Measurements from ENCODE around the gene PGAP2.
A peak's percentile ranks its signal among the peaks of the same experiment; 100 is the strongest.
"Not testable (repeated sequence)": the region's sequence is repeated elsewhere in the genome, so short reads cannot be mapped to it uniquely, and the experiment has no call there.

The PGAP2 gene

DNA sequence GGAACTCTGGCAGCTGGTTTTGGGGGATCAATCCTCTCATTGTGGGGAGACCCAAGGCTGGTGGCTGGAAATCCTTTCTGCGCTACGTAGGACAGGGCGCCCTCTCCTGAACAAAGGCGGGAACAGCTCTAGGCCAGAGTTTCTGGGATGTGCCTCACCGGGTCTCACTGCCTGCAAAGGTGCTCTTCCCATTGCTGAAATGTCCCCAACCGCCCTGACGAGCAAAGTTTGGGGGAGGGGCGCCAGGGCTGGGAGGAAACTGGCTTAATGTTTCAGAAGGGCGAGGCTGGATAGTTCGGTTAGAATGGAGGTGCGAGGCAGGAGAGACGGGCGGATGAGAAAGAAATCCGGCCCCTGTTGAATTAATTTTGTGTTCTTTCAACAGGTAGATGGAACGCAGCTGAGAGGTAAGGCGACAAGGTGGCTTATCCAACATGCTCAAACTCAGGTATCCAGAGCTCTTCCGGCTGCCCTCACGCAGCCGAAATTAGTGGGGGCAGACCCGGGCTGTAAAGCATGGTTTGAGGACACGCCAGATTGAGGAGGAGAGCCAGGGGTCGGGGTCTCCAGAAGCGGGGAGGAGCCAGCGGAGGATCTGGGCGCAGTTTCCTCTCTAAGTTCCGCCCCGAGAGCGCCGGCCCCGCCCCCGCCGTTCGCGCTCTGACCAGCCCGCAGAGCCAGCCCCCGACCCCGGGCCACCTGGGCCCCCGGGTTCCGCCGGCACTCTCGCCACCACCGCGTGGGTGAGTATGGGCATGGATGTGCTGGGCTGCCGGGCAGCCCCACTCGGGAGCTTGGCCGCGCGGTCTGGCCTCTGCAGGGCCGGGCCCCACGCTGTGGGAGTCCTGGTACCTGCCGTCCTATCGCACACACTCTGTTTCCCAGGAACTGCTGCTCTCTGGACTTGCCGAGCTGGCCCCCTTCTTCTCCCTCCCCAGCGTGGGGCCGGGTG, at the start of gene PGAP2:
PGAP2 (plus strand) TSS at position 652 of the 952 bp plus-strand sequence. CDS start 2,700 bp downstream, outside the sequence.
- Histone ChIP-seq H3K9me3 (ENCODE audit: control insufficient read depth, insufficient read depth, low read length) (no peaks in the 10 kb centered on the region), H3K4me1 (ENCODE audit: control insufficient read depth, insufficient read depth, low read length) (no peaks in the 10 kb centered on the region), H3K4me3 (ENCODE audit: low read depth, low read length) (peak within 1 kb of the TSS; percentile 90), H3K27me3 (ENCODE audit: control insufficient read depth, insufficient read depth, low read length) (no peaks in the 10 kb centered on the region), H3K36me3 (ENCODE audit: control insufficient read depth, insufficient read depth, low read length) (peaks cover 2% of the 10 kb centered on the region), H3K9ac (ENCODE audit: low read depth, low read length) (peak within 1 kb of the TSS; percentile 63)

DNA sequence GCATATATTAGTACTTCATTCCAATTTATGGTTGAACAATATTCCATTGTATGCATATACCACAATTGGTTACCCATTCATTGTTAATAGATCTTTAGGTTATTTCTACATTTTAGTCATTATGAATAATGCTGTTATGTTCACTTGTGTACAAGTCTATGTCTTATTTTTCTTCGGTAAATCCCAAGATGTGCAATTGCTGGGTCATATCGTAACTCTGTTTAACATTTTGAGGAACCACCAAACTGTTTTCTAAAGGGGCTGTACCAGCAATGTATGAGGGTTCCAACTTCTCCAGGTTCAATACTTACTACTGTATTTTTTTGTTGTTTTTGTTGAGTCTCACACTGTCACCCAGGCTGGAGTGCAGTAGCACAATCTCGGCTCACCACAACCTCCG, 44.1 kb upstream of the PGAP2 start:
- no peaks in the 10 kb centered on the region for H3K4me1 ChIP-seq (ENCODE audit: control insufficient read depth, insufficient read depth, low read length)
- H3K9me3 ChIP-seq (ENCODE audit: control insufficient read depth, insufficient read depth, low read length): no peaks in the 10 kb centered on the region
- H3K4me3 ChIP-seq (ENCODE audit: low read depth, low read length): no peak overlapping the region
- no peaks in the 10 kb centered on the region for H3K27me3 ChIP-seq (ENCODE audit: control insufficient read depth, insufficient read depth, low read length)
- H3K36me3 ChIP-seq (ENCODE audit: control insufficient read depth, insufficient read depth, low read length): peaks cover 34% of the 10 kb centered on the region
- no peak overlapping the region for H3K9ac ChIP-seq (ENCODE audit: low read depth, low read length)

DNA sequence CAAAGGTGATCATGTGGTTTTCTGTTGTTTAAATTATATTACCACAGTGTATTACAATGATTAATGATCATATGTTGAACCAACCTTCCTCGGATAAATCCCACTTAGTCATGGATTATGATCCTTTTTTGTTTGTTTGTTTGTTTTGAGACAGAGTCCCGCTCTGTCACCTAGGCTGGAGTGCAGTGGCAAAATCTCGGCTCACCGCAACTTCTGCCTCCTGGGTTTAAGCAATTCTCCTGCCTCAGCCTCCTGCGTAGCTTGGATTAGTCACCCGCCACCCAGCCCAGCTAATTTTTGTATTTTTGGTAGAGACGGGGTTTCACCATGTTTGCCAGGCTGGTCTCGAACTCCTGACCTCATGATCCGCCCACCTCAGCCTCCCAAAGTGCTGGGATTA, 41.5 kb upstream of the PGAP2 start:
- H3K36me3 ChIP-seq (ENCODE audit: control insufficient read depth, insufficient read depth, low read length): peaks cover 41% of the 10 kb centered on the region
- H3K4me3 ChIP-seq (ENCODE audit: low read depth, low read length); H3K9me3 ChIP-seq (ENCODE audit: control insufficient read depth, insufficient read depth, low read length); H3K9ac ChIP-seq (ENCODE audit: low read depth, low read length); H3K27me3 ChIP-seq (ENCODE audit: control insufficient read depth, insufficient read depth, low read length); H3K4me1 ChIP-seq (ENCODE audit: control insufficient read depth, insufficient read depth, low read length): not testable (repeated sequence)

DNA sequence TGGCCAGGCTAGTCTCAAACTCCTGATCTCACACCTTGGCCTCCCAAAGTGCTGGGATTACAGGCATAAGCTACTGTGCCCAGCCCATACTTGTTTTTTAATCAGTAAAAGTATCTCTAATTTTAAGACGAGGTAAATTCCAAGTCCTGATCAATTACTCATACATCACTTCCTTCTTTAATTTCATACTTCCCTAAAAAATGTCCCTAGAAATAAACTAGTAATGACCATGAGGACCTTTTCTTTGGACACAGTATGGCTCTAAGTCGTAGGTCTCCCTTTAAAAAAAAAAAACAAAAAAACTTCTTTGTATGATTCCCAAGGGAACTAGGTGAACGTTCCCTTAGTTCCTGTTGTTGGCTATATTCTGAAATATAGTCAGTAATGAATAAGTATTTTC, 40.8 kb upstream of the PGAP2 start:
- Histone ChIP-seq H3K9me3 (ENCODE audit: control insufficient read depth, insufficient read depth, low read length) (no peaks in the 10 kb centered on the region), H3K4me1 (ENCODE audit: control insufficient read depth, insufficient read depth, low read length) (no peaks in the 10 kb centered on the region), H3K9ac (ENCODE audit: low read depth, low read length) (no peak overlapping the region), H3K36me3 (ENCODE audit: control insufficient read depth, insufficient read depth, low read length) (peaks cover 41% of the 10 kb centered on the region), H3K27me3 (ENCODE audit: control insufficient read depth, insufficient read depth, low read length) (no peaks in the 10 kb centered on the region), H3K4me3 (ENCODE audit: low read depth, low read length) (no peak overlapping the region)

DNA sequence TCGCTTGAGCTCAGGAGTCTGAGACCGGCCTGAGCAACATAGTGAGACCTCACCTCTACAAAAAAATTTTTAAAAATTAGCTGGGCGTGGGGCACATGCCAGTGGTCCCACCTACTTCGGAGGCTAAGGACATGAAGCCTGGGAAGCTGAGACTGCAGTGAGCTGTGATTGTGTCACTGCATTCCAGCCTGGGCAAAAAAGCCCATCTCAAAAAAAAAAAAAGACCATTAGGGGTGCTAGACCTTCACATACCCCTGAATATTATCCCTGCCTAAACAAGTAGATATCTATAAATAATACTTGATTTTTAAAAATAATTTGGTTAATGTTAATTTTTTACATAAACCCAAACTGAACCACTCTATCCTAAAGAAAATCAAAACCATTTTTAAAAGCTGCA, 35.2 kb upstream of the PGAP2 start:
- no peak overlapping the region for H3K9ac ChIP-seq (ENCODE audit: low read depth, low read length)
- no peaks in the 10 kb centered on the region for H3K27me3 ChIP-seq (ENCODE audit: control insufficient read depth, insufficient read depth, low read length)
- H3K9me3 ChIP-seq (ENCODE audit: control insufficient read depth, insufficient read depth, low read length): no peaks in the 10 kb centered on the region
- no peak overlapping the region for H3K4me3 ChIP-seq (ENCODE audit: low read depth, low read length)
- H3K36me3 ChIP-seq (ENCODE audit: control insufficient read depth, insufficient read depth, low read length): peaks cover 26% of the 10 kb centered on the region
- H3K4me1 ChIP-seq (ENCODE audit: control insufficient read depth, insufficient read depth, low read length): no peaks in the 10 kb centered on the region

DNA sequence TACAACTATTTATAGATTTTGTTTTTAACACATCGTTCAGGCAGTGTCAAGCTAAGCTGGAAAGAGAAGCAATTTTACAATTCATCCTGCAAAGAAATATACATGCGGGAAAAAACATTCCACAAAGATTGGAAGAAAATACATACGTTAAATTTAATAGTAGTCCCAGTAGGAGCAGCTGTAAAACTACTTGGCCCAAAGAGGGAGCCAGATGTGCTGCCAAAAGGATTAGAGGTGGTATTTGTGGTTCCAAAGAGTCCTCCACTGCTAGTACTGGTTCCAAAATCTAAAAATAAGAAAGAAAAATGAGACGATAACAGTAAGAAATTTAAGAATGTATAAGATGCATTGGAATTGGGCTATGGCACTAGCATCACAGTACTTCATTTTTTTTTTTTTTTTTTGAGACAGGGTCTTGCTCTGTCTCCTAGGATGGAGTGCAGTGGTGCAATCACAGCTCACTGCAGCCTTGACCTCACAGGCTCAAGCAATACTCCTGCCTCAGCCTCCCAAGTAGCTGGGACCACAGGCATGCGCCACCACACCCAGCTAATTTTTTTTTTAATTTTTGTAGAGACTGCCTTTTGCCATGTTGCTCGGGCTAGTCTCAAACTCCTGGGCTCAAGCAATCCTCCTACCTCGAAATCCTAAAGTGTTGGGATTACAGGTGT, 32.5 kb upstream of the PGAP2 start:
- Histone ChIP-seq H3K4me3 (ENCODE audit: low read depth, low read length) (no peak overlapping the region), H3K36me3 (ENCODE audit: control insufficient read depth, insufficient read depth, low read length) (peaks cover 22% of the 10 kb centered on the region), H3K9ac (ENCODE audit: low read depth, low read length) (no peak overlapping the region), H3K4me1 (ENCODE audit: control insufficient read depth, insufficient read depth, low read length) (no peaks in the 10 kb centered on the region), H3K9me3 (ENCODE audit: control insufficient read depth, insufficient read depth, low read length) (no peaks in the 10 kb centered on the region), H3K27me3 (ENCODE audit: control insufficient read depth, insufficient read depth, low read length) (no peaks in the 10 kb centered on the region)

DNA sequence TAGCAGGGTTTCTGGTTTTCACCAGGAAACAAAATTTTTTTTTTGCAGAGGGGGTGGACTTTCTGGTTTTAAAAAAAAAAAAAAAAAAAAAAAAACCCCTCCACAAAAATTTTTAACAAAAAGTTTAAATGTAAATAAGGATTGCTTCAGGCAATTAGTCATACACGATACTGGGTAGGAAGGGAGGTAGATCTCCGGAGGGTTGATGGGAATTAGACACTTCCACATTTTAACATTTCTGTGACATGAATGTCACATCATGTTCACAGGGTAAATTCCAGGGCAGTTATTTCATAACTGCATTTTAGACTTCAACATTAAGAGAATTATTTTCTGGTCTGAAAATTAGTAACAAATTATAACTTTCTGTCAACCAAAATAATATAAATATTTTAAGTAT, 26.9 kb upstream of the PGAP2 start:
- H3K4me3 ChIP-seq (ENCODE audit: low read depth, low read length): no peak overlapping the region
- peaks cover 15% of the 10 kb centered on the region for H3K36me3 ChIP-seq (ENCODE audit: control insufficient read depth, insufficient read depth, low read length)
- H3K9me3 ChIP-seq (ENCODE audit: control insufficient read depth, insufficient read depth, low read length): no peaks in the 10 kb centered on the region
- H3K9ac ChIP-seq (ENCODE audit: low read depth, low read length): no peak overlapping the region
- H3K4me1 ChIP-seq (ENCODE audit: control insufficient read depth, insufficient read depth, low read length): no peaks in the 10 kb centered on the region
- no peaks in the 10 kb centered on the region for H3K27me3 ChIP-seq (ENCODE audit: control insufficient read depth, insufficient read depth, low read length)

DNA sequence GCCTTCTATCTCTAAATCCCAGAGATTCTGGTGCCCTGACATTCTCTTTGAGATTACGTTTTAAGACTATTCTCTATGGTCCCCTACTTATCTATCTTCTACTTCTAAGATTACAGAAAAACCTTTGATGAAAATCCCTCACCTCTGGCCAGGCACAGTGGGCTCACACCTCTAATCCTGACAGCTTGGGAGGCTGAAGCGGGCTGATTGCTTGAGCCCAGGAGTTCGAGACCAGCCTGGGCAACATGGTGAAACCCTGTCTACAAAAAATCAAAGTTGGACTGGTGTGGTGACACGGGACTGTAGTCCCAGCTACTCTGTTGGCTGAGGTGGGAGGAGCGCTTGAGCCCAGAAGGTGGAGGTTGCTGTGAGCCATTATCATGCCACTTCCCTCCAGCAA, 25.4 kb upstream of the PGAP2 start:
- H3K4me3 ChIP-seq (ENCODE audit: low read depth, low read length): no peak overlapping the region
- H3K9ac ChIP-seq (ENCODE audit: low read depth, low read length): no peak overlapping the region
- peaks cover 12% of the 10 kb centered on the region for H3K36me3 ChIP-seq (ENCODE audit: control insufficient read depth, insufficient read depth, low read length)
- no peaks in the 10 kb centered on the region for H3K9me3 ChIP-seq (ENCODE audit: control insufficient read depth, insufficient read depth, low read length)
- no peaks in the 10 kb centered on the region for H3K27me3 ChIP-seq (ENCODE audit: control insufficient read depth, insufficient read depth, low read length)
- H3K4me1 ChIP-seq (ENCODE audit: control insufficient read depth, insufficient read depth, low read length): no peaks in the 10 kb centered on the region

DNA sequence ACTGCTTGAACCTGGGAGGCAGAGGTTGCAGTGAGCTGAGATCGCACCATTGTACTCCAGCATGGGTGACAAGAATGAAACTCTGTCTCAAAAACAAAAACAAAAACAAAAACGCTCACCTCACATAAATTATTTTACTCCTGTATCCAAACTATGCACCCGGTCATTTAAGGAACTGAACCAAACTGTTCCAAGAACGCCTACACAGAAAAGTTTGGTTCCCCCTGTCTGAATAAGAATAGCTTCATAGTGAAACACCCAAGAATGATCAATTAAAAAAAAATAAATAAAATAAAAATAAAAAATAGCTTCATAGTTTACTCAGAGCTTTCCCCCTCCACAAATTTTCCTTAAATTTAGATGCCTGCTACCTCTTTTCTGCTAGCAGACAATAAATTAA, 24.7 kb upstream of the PGAP2 start:
- Histone ChIP-seq H3K9ac (ENCODE audit: low read depth, low read length) (no peak overlapping the region), H3K4me1 (ENCODE audit: control insufficient read depth, insufficient read depth, low read length) (no peaks in the 10 kb centered on the region), H3K36me3 (ENCODE audit: control insufficient read depth, insufficient read depth, low read length) (peaks cover 8% of the 10 kb centered on the region)

DNA sequence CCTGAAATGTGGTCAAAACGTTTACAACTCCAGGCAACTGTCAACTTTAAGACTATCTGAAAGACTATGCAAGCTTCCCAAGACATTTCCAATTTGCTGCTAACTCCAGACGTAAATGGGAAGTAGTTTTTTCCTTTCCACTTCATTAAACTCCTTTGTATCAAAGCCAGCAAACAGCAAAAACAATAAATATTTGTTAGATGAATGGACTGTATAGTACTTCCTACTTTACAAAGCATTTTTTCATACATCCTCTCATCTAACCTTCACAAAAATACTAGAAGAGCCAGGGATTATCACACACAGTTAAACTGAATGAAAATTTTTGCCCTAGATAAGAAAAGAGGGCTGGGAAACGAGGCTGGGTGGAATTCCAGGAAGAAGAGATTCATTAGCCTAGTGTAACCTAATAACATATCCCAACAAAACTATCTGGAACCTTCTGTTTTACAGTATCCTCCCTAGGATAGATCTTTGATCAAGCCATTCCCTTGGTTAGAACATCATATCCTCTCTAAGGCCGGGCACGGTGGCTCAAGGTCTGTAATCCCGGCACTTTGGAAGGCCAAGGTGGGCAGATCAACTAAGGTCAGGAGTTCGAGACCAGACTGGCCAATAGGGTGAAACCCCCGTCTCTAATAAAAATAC, 21.5 kb upstream of the PGAP2 start:
- H3K9ac ChIP-seq (ENCODE audit: low read depth, low read length): peak overlapping the region; percentile 24
- no peak overlapping the region for H3K4me3 ChIP-seq (ENCODE audit: low read depth, low read length)
- no peaks in the 10 kb centered on the region for H3K27me3 ChIP-seq (ENCODE audit: control insufficient read depth, insufficient read depth, low read length)
- no peaks in the 10 kb centered on the region for H3K36me3 ChIP-seq (ENCODE audit: control insufficient read depth, insufficient read depth, low read length)
- no peaks in the 10 kb centered on the region for H3K9me3 ChIP-seq (ENCODE audit: control insufficient read depth, insufficient read depth, low read length)
- no peaks in the 10 kb centered on the region for H3K4me1 ChIP-seq (ENCODE audit: control insufficient read depth, insufficient read depth, low read length)

More for the DNA sequence above, 24.7 kb upstream of the PGAP2 start:
- no peaks in the 10 kb centered on the region for H3K27me3 ChIP-seq (ENCODE audit: control insufficient read depth, insufficient read depth, low read length)
- H3K4me3 ChIP-seq (ENCODE audit: low read depth, low read length): no peak overlapping the region
- H3K9me3 ChIP-seq (ENCODE audit: control insufficient read depth, insufficient read depth, low read length): no peaks in the 10 kb centered on the region

DNA sequence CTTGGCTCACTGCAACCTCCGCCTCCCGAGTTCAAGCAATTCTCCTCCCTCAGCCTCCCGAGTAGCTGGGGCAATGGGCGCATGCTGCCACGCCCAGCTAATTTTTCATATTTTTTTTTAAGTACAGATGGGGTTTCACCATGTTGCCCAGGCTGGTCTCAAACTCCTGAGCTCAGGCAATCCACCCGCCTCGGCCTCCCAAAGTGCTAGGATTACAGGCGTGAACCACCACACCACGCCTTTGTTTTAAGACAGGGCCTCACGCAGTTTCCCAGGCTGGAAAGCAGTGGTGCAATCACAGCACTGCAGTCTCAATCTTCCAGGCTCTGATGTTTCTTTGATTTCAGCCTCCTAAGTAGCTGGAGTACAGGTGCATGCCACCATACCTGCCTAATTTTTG, 14.0 kb upstream of the PGAP2 start:
- not testable (repeated sequence) for H3K27me3 ChIP-seq (ENCODE audit: control insufficient read depth, insufficient read depth, low read length); H3K36me3 ChIP-seq (ENCODE audit: control insufficient read depth, insufficient read depth, low read length); H3K9ac ChIP-seq (ENCODE audit: low read depth, low read length); H3K4me3 ChIP-seq (ENCODE audit: low read depth, low read length); H3K4me1 ChIP-seq (ENCODE audit: control insufficient read depth, insufficient read depth, low read length); H3K9me3 ChIP-seq (ENCODE audit: control insufficient read depth, insufficient read depth, low read length)
